ELR (cell line): ENCODE data around the gene TRPV4.

ENCODE experiments used
- DNase-seq: peaks from one replicate; pipeline ENCODE4 v3.0.0-alpha.2; 2015; ENCODE audit warnings: low read depth

TRPV4 gene

DNA sequence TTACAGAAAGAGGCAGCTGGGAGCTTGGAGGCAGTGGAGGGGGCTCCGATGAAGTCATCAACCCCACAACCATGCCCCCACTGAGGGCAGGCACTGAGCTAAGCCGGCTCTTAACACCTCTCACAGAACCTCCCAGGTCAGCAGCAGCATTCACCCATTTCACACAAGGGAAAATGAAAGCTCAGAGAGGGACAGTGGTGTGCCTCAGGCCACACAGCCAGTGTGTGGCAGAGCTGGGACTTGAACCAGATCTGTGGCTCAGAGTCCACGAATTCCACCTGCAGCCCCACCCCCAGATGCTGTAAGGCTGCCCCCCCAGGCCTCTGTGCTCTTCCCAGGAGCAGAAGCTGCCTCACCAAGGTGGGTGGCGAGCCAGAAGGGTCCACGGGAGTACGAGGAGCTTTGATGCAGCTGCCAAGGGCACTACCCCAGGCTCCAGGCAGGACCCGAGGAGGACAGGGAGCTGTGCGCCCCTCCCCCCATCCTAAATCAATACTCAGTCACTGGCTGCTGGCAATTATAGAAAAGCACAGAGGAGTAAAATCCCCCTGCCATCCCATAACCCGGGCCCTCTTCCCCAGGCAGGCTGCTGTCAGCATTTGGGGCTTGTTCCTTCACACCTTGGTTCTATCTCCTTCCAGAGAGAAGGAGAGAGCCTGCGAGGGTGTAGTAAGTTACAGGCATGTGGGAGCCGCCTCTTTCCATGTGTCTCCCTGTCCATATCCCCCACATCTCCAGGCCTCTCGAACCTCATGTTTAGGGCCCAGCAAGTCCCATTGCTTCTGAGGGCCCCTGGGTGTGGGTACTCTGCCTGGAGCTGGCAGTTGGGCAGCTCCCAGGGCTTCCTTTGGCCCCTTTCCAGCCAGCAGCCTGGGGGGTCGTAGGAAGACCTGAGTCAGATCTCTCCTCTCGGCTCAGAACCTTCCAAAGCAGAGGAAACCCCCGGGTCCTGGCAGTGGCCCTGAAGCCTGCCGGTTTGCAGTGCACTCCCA, 72.0 kb downstream of the TRPV4 start:
- DNase-seq: no peak

GRCh38 chr12:109760031-109760929, 72.9 kb downstream of the TRPV4 start:
- no peak for DNase-seq

DNA sequence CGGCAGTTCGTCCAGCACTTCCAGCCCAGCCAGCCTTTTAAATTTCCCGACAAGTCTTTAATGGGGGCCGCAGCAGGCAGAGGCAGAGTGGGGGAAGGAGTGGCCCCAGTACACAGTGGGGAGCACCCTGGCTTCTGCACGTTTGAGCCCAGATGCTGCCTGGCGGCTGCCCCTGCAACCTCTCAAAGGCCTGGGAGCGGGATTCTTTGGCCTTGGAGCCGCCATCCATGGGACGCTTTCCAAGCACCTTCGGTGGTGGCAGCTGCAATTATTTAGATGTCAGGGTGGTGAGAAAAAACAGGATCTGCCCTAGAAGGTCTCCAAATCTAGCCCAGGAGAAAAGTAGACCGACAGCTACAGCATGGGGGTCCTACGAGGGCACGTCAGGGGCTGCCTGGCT, 73.6 kb downstream of the TRPV4 start:
- no peak for DNase-seq

DNA sequence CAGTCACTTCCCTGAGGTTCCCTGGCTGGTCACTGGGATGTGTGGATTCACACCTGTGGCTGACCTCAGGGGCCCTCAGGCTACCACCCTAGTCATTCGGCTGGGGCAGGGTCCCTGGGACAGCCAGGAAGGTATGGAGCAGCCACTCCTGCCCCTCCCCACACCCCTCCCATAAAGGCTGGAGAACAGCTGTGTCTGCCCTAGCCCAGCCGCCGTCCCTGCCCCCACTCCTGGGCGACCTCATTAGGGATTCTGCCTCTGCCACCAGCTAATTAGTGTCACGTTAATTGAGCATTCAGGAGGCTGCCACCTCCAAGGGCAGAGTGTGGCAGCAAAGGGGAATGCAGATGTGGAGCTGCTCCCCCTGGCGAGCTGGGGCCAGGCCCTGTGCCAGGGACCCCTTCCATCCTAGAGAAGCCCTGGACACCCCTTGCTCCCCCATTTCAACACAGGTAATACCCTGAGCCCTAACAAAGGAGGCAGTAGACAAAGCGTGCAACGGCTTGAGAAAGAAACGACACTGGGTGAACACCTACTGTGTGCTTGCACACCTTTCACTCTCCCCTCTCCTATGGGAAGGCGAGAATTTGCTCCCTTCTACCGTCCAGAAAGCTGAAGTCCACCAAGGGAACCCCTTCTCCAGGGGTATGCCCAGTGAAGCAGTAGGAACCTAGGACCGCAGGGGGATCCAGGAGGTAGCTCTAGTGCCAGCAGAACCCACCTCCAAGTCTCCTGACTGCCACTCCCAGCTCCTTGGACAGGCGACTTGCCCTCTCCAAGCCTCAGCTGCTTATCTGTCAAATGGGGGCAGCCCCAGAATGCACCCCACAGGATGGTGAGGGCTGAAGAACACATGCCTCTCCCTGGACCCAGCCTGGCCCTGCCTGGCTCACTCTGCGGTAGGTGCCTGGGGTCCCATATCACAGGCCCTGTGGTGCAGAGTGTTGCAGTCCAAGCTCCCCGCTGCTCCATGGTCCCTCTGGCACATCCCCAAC, 74.5 kb downstream of the TRPV4 start:
- DNase-seq: no peak

- no peak for DNase-seq
Measured at GRCh38 chr12:109757671-109758265, 75.4 kb downstream of the TRPV4 start.

- no peak for DNase-seq
Measured at GRCh38 chr12:109756457-109756856, 76.7 kb downstream of the TRPV4 start.

DNA sequence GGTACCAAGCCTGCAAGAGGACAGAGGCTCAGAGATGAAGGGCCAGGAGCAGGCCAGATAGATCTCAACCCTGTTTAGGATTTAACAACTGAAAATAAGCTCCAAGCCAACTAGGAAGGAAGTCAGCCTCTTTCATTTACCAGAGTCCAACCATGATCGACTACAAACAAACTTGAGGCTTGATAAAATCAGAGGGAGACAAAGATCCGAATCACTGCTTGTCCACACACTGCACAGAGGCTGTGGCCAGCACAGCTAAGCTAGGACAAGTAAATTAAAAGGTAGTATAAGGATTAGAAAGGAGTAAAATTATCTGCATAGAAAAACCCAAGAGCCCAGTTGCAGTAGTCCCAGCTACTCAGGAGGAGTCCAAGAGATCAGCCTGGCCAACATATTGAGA, 79.2 kb downstream of the TRPV4 start:
- DNase-seq: no peak

DNA sequence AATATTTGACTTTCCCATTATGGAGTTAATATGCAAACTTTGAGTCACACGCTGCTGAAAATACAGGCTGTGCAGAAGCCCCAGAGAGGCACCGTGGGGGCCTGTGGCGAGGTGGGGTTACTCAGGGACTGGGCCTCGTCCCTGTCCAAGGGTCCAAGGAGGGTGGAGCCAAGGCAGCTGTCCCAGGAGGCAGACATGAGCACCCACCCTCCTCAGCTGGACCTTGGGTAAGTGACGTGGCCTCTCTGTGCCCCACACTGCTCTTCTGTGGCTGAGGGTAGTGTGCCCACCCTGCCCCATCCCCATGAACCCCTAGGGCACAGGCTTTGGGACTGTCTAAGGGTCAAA, 80.2 kb downstream of the TRPV4 start:
- no peak for DNase-seq

- no peak for DNase-seq
Measured at GRCh38 chr12:109752117-109753053, 80.8 kb downstream of the TRPV4 start.

DNA sequence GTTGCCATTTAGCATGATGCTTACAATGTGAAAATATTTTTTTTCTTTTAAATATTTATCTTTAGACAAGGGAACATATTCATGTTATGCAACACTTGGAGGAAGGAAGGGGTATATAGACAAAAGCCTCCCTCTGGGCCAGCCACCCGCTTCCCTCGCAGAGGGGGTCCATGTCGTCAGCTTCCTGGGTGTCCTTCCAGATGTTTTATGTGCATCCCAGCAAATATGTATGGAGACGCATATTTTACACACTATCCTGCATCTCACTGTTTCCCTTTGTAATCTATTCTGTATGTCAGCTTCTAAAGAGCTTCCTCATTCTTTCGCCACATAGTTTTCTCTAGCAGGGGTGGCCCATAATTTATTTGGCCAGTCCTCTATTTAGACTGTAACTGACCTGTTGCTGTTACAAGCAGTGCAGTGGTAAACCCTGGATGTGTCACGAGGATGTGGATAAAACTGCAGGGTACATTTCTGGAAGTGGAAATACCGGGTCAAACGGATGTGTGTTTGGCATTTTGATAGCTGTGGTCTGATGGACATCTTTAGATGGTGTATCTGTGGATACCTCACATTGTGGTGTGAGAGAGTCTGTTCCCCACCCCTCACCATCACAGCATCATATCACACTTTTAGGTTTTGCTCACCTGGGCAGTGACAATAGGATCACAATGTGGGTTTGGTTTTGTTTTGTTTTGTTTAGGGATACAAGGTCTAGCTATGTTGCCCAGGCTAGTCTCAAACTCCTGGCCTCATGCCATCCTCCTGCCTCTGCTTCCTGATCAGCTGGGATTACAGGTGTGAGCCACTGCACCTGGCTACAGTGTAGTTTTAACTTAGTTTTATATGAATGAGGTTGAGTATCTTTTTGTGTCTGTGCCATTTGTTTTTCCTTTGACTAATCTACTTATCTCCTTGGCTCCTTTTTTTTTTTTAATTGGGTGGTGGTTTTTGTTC, 87.9 kb downstream of the TRPV4 start:
- DNase-seq: no peak

- no peak for DNase-seq
Measured at GRCh38 chr12:109744026-109744425, 89.2 kb downstream of the TRPV4 start.

DNA sequence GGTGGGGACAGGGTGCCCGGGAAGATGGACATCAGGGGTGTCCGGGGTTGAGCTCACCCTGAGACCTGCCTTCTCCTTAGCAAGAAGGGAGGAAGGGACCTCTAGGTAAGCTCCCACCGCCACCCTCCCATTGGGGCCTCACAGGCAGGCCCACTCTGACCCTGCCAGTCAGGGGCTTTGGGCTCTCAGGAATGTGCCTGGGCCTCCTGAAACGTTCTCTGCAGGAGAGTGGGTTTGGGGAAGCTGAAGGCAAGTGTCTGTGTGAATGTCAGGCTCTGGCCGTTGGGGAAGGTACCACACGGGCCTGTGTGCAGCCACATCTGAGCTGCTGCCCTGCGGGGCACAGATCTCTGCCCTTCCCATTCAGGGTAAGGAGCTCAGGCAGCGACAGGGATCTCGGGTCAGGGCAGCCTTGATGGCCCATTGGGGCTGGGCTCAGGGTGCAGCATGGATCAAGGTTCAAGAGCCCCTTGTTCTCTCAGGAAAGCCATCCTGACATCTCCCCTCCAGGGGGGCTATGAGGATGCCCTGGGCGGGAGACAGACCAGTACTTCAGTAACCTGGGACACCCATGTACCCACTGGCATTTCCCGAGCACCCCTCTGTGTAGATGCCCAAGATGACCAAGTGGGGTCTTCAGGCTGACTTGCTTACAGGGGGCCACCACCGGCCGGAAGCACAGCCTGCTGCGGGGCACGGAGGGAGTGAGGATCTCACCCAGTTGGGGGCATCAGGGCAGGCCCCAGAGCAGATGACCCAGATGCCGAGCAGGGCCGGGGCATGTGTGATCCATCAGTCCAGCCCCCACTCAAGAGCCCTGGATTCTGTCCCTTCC, 89.9 kb downstream of the TRPV4 start:
- DNase-seq: no peak

DNA sequence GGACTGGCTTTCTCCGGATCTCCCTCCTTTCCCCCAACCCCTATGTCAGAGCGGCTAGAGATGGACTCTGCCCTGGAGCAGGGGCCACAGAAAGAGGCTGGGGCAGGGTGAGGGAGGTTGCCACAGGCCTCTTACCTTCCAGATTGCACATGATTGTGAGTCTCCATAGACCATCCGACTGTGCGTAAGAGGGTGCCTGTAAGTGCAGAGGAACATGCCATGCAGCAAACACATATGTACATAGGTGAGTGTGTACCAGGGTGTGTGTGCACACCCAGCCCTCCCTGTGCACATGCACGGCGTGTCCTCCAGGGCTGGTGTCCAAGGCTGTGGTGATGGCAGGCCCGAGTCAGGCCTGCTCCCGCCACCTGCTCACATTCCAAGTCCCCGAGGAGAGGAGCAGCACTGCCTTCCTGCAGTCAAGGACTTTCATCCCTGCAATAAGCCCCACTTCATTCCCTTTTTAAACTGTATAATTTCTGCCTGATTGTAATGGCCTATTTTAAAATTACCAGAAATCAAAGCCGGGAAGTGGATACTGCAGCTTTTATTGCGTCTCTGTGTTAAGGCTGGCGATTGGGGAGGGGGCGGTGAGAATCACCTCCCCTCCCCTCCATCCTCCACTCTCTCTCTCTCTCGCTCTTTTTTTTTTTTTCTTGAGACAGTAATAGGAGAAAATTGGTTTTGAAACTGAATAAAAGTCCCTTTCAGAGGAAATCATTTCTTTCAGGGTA, 91.1 kb downstream of the TRPV4 start:
- no peak for DNase-seq

DNA sequence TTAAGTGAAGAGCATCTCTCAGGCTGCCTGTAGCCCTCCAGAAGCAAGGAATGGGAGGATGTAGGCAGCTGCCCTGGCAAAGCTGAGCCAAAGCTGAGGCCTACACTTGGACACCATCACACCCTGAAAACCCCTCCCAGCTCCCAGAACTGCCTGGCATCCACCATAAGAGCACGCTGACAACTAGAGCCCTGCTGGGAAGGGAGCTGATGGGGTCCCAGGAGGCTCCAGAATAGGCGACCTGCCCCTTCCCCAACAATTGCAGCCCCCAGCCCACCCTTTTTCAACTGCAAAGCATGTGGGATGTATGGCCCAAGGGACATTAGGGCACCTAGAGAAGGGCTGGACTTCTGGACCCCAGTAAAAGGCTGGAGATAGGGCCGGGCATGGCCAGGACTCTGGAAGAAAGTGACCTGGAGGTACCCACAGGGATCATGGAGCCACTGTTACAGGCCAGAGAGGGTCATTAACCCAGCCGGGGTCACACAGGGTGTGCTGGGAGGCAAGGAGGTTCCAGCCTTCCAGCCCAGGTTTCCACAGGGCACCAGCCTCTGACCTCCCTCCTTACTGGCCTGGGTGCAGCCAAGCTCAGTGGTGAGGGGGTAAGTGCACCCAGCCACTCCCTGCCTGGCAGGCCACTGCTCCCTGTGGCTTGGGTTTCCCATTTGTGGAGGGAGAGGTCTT, 91.8 kb downstream of the TRPV4 start:
- DNase-seq: no peak

GRCh38 chr12:109740694-109741245, 92.4 kb downstream of the TRPV4 start:
- DNase-seq: no peak
